PFSK-1 (cell line): ENCODE data around the gene GLS.

Experiments used
- POLR2AphosphoS5 ChIP-seq: IDR thresholded peaks from 2 replicates; pipeline ENCODE4 v1.6.1; 2012; ENCODE audit warnings: low read depth, mild to moderate bottlenecking, control low read depth, low read length, moderate library complexity
- TAF1 ChIP-seq: IDR thresholded peaks from 2 replicates; pipeline ENCODE4 v1.6.1; 2012; ENCODE audit warnings: low read length, control low read depth, borderline replicate concordance; ENCODE audit not compliant: insufficient read depth

DNA sequence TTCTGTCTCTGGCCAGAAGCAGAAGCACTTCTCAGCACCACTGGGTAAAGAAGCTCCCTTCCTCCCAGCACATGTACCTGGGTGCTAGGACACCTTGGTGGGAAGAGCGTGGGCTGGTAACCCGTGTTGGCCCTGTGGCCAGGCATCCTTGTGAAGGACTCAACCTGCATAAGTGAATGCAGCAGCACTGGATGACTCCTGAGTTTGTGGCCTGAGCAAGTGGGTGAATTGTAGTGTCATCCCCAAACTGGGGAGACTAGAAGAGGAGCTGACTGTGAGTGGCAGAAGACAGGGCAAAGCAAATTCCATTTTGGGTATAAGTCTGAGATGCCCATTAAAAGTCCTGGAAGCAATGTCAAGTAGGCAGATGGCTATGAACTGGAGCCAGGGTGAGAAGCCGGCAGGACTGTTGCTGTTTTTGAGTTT lies 70.0 kb downstream of the GLS start:
- TF ChIP-seq POLR2AphosphoS5, result no peak
- TF ChIP-seq TAF1, result no peak
